DMS79 treated with DMSO at 0.1 percent for 48 hours (cell line): Measurements from ENCODE around the gene ARHGAP19.
"Not testable (repeated sequence)": the region's sequence is repeated elsewhere in the genome, so short reads cannot be mapped to it uniquely, and the experiment has no call there.

Experiments used
- DNase-seq: peaks from one replicate; lab custom pipeline; 2025; lab: John Stamatoyannopoulos, UW

Gene ARHGAP19

DNA sequence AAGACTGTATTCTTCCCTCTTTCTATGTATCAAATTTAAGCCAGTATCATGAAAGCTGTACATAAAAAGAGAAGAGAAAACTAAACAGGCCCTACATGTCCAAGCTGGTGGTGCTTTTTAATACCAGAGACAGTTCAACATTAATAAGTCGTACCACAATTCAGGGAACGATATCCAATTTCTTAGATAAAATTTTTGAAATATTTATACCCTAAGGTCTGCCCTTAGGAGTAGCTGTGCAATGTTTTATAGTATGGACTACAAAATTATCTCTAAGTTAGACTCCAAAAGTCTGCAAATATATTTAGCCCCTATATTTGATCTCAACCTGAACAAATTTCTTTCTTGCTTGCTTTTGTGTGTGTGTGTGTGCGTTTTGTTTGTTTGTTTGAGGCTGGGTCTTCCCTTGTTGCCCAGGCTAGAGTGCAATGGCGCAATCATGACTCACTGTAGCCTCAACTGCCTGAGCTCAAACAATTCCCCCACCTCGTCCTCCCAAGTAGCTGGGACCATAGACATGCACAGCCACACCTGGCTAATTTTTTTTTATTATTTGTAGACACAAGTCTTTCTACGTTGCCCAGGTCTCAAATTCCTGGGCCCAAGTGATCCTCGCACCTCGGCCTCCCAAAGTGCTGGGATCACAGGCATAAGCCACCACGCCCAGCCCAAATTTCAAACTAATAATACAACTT lies 13.2 kb downstream of the ARHGAP19 start:
- no peak for DNase-seq

DNA sequence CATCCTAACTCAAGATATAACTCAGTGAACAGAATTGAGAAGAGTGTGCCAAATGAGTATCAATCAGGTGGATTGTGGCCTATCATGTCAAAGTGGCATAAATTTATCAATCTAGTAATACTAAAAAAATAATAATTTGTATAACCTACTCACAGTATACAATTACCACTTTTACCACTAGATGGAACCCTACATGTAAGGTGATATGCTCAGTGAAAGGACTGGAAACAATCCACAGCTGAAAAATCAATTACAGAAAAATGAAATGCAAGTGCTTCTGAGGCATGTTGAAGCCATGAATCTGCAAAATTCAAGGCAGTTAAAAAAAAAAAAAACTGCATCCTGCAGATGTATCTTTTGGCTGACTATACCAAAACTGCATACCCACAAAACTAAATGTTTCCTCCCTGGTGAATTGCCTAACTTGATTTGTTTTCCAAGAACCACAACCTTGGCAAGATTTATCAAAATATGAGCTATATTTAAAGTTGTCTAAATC lies 13.9 kb downstream of the ARHGAP19 start:
- peak; percentile 51 for DNase-seq

DNA sequence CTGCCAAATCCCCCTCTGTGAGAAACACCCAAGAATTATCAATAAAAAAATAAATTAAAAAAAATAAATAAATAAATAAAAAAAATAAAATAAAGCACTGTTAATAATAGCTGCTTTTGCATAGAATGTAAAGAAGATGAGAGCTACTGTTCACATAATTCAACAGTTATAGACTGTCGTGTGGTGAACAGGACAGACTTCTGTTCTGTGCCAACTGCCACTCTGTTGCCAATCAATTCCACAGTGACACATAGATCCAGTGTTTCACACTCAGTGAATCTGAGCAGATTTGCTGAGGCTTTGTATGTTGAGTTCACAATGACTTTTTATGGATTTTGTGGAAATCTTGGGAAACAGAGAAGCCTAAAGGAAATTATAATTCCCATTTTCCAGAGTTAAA lies 14.9 kb downstream of the ARHGAP19 start:
- DNase-seq = no peak

DNA sequence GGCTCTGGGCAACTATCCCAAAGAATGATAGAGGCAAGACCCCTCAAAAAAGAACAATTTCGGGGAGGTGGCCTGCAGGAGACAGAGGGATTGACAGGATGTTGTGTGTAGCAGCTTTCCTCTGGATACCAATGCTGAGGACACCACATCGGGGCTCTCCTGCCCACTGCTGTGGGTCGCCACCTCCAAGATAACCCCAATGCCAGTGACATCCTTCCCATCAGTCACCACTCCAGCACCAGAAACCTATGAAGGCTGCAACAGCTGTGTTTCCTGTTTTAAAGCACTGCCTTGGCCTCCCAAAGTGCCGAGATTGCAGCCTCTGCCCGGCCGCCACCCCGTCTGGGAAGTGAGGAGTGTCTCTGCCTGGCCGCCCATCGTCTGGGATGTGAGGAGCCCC lies 17.6 kb downstream of the ARHGAP19 start:
- no peak for DNase-seq

GRCh38 chr10:97273700-97274099 lies 18.7 kb downstream of the ARHGAP19 start:
- no peak for DNase-seq

DNA sequence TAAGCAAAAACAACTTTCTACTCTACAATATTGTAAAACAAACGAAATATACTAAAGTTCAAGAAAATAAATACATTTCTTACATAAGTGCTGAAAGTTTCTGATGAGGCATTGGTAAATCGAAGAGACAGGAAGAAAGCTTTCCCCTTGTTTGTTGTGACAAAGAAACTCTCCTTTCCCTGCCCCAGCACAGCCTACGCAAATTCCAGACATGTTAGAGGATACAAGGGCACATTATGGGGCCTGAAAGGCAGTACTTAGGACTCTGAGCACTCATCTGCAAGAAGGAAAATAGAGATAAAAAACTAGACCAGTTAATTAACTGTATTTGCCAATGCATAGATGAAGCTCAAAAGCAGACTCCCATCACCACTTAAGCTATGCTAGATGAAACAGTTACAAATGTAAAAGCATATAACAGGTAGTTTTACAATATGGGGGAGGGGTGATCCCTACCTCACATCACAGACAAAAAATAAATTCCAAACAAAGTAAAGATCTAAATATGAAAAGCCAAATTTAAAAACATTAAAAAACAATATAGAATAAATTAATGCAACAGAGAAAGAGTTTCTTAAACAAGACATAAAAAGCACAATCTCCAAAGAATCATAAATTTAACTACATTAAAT lies 21.8 kb downstream of the ARHGAP19 start:
- no peak for DNase-seq

DNA sequence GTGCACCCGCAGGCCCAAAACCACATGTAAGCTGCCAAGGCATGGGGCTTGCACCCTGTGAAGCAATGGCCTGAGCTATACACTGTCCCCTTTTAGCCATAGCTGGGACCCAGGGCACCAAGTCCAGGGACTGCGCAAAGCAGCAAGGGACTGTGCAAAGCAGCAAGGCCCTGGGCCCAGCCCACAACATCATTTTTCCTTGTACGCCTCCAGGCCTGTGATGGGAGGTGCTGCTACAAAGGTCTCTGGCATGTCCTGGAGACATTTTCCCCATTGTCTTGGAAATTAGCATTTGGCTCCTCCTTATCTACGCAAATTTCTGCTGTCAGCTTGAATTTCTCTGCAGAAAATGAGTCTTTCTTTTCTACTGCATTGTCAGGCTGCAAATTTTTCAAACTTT lies 24.8 kb downstream of the ARHGAP19 start:
- no peak for DNase-seq

DNA sequence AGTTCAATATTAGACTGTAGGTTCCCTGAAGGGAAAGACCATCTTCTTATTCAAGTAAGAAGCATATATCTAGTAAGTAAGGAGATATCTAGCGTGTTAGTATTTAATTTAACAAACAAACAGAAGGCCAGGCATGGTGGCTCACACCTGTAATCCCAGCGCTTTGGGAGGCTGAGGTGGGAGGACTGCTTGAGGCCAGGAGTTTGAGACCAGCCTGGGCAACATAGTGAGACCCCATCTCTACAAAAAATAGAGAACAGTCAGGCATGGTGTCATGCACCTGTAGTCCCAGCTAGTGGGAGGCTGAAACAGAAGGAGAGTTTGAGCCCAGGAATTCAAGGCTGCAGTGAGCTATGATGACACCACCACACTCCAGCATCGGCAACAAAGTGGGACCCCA lies 27.3 kb downstream of the ARHGAP19 start:
- DNase-seq = not testable (repeated sequence)

DNA sequence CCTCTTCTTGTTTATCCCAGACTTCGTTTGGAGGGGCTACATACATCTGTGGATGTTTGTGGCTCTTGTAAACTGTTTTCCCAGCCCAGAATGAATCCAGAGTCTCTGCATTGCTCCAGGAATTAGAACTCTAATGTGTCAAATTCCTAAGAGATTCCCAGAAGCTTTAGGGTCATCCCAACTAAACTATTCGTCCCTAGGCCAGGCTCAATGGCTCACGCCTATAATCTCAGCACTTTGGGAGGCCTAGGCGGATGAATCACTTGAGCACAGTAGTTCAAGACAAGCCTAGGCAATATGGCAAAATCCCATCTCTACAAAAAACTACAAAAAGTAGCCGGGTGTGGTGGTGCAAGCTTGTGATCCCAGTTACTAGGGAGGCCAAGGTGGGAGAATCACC lies 28.5 kb downstream of the ARHGAP19 start:
- DNase-seq = no peak

GRCh38 chr10:97261656-97262055 lies 30.8 kb downstream of the ARHGAP19 start:
- no peak for DNase-seq

- DNase-seq = no peak
These were observed 31.3 kb downstream of the ARHGAP19 start for GRCh38 chr10:97261183-97261582.

GRCh38 chr10:97259119-97259518 lies 33.3 kb downstream of the ARHGAP19 start:
- no peak for DNase-seq

DNA sequence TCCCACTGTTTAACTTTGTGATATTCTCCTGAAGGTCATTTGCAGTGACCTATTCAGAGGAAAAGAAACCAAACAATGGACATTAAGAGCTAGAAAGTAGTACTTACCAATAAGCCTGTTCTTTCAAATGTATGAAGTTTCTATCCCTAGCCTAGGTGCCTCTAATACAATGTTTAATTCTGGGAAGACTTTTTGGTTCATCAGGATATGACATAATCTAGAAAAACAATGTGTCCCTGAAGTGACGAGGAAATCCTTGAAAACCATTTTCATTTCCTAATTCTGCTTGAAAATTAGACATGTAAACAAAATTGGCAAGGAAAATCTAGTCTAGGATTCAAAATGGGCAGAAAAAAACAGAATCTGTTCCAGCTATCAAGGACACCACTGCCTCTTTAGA lies 36.1 kb downstream of the ARHGAP19 start:
- DNase-seq = no peak

DNA sequence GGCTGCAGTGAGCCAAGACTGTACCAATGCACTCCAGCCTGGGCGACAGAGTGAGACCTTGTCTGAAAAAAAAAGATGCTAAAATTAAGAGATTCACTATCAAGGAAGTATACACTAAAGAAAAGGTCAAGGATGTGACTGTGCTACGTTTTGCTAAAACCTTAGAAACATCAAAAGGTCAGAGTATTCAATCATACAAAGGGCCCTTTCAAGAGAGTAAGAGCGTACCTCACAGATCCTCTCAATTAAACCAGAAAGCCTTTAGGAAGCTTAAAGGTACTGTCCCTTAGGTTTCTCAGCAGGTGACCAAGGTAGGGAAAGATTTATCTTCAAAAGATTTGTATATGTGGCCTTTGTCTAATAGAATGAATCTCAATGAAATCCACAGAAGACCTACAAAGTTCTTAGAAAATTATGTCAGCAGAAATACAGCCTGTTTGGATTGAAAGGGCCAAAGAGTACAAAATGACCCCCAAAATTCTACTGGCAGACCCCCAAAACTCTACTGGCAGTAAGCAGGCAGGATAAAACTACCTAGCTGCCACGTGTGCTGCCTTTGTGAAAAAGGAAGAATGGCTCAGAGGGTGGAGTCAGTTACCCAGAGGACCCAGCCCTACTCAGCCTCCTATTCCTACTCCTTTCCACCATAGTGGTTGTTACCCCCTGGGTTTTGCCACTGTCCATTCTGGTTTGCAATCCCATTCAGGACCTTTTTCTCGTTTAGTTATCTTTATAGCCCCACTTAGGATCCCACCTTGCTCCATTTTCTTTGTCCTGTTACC lies 36.7 kb downstream of the ARHGAP19 start:
- no peak for DNase-seq

- no peak for DNase-seq
These were observed 37.7 kb downstream of the ARHGAP19 start for GRCh38 chr10:97254694-97255093.

- DNase-seq = no peak
These were observed 41.5 kb downstream of the ARHGAP19 start for GRCh38 chr10:97250952-97251351.

- DNase-seq = no peak
These were observed 48.6 kb downstream of the ARHGAP19 start for GRCh38 chr10:97243836-97244235.

DNA sequence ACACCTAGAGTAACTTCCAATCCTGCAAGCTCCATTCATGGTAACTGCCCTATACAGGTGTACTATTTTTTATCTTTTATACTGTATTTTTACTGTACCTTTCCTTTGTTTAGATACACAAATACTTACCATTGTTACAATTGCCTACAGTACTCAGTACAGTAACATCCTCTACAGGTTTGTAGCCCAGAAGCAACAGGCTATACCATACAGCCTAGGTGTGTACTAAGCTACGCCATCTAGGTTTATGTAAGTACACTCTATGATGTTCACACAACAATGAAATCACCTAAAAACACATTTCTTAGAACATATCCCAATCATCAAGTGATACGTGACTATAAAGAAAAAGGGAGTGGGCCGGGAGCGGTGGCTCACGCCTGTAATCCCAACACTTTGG lies 53.6 kb downstream of the ARHGAP19 start:
- DNase-seq = no peak

DNA sequence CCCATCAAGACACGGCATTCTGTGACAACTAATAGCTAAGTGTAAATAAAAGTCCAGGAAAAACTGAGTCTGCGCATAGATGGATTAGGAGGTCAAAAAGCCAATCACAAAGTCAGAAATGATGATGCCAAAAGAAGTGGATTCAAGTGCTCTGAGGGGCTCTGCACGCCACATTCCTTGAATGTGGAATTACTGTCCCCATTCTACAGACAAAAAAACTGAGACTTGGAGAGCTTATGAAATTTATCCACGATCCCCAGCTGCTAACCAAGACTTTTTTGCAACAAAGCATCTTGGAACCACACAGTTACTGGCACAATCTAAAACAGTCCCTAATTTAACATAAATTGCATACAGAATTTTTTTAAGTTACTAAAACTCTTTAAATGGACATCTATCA lies 57.1 kb downstream of the ARHGAP19 start:
- DNase-seq = no peak

DNA sequence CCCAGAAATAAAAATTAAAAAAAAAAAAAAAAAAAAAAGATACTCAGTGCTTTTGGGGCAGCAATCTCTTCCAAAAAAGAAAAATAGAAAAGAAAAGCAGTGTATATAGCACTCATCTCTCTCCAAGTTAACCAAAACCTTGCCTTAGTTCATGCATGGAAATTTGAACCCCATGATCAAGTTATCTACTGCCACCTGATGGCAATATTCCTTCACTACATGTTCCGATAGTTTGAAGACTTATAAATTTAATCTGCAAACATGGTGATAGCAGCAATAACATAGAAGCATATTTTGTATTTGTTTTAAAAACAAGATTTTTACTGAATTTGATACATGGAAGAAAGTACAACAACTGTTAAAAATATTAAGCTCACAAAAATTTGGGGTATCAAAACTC lies 58.0 kb downstream of the ARHGAP19 start:
- DNase-seq = peak; percentile 11

DNA sequence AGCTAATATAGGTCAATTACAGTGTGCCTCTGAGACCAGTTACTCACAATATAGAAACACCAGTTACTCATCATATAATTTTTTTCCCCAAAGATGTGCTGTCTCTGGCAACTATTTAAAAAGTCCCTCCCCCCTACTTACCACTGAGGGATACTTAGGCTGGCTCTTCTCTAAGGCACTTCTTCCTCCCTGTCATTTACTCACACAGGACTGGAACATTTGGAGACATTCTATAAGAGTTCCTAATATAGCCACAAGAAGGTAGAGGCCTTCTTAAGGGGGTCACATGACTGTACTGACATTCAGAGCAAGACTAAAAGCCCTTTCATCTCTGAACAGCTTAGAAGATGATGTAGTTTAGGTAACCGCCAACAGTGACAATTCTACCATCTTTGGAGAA lies 62.3 kb downstream of the ARHGAP19 start:
- DNase-seq = no peak

- no peak for DNase-seq
These were observed 63.0 kb downstream of the ARHGAP19 start for GRCh38 chr10:97229322-97230015.
